HEK293 (cell line): ENCODE measurements around the gene GBX1.
A peak's percentile ranks its signal among the peaks of the same experiment; 100 is the strongest.

Source experiments
- EGR2 ChIP-seq: fragments of 450-650 bp; formaldehyde crosslinking; IDR thresholded peaks from 2 replicates; pipeline ENCODE4 v1.5.1; 2016; ENCODE audit warnings: low read depth, missing biosample characterization, missing genetic modification characterization
- HOXD13 ChIP-seq: sonication (generic); formaldehyde crosslinking; IDR thresholded peaks from 2 replicates; pipeline ENCODE4 v1.8.0; 2022; ENCODE audit warnings: missing genetic modification reagents, borderline replicate concordance
- IKZF3 ChIP-seq: fragments of 450-650 bp; IDR thresholded peaks from 2 replicates; pipeline ENCODE4 v1.5.0; 2018; ENCODE audit warnings: missing biosample characterization, mild to moderate bottlenecking, missing genetic modification characterization, moderate library complexity
- KLF16 ChIP-seq: fragments of 450-650 bp; formaldehyde crosslinking; IDR thresholded peaks from 2 replicates; pipeline ENCODE4 v1.5.1; 2017; ENCODE audit warnings: missing biosample characterization, missing genetic modification characterization
- OSR2 ChIP-seq: fragments of 450-650 bp; formaldehyde crosslinking; IDR thresholded peaks from 2 replicates; pipeline ENCODE4 v1.5.1; 2016; ENCODE audit warnings: missing biosample characterization, missing genetic modification characterization
- PRDM10 ChIP-seq: fragments of 450-650 bp; formaldehyde crosslinking; IDR thresholded peaks from 2 replicates; pipeline ENCODE4 v1.5.1; 2016; ENCODE audit warnings: missing biosample characterization, missing genetic modification characterization
- SCRT2 ChIP-seq: fragments of 450-650 bp; formaldehyde crosslinking; IDR thresholded peaks from 2 replicates; pipeline ENCODE4 v1.5.1; 2016; ENCODE audit warnings: missing biosample characterization, missing genetic modification characterization
- TRIM28 ChIP-seq: IDR thresholded peaks from 2 replicates; pipeline ENCODE4 v1.6.1; 2011; ENCODE audit warnings: low read length, control low read depth, borderline replicate concordance
- YY1 ChIP-seq: fragments of 450-650 bp; formaldehyde crosslinking; IDR thresholded peaks from 2 replicates; pipeline ENCODE4 v1.5.1; 2018; ENCODE audit warnings: missing biosample characterization, missing genetic modification characterization
- ZBTB10 ChIP-seq: fragments of 450-650 bp; formaldehyde crosslinking; IDR thresholded peaks from 2 replicates; pipeline ENCODE4 v1.5.1; 2016; ENCODE audit warnings: missing biosample characterization, missing genetic modification characterization
- ZBTB8A ChIP-seq: fragments of 450-650 bp; formaldehyde crosslinking; IDR thresholded peaks from 2 replicates; pipeline ENCODE4 v1.5.1; 2016; ENCODE audit warnings: missing biosample characterization, missing genetic modification characterization
- ZFP37 ChIP-seq: fragments of 450-650 bp; formaldehyde crosslinking; IDR thresholded peaks from 2 replicates; pipeline ENCODE4 v1.5.1; 2016; ENCODE audit warnings: missing biosample characterization, missing genetic modification characterization
- ZNF114 ChIP-seq: fragments of 450-650 bp; formaldehyde crosslinking; IDR thresholded peaks from 2 replicates; pipeline ENCODE4 v1.5.0; 2017; ENCODE audit warnings: missing biosample characterization, missing genetic modification characterization
- ZNF16 ChIP-seq: fragments of 450-650 bp; formaldehyde crosslinking; IDR thresholded peaks from 2 replicates; pipeline ENCODE4 v1.5.1; 2016; ENCODE audit warnings: low read depth, missing biosample characterization, missing genetic modification characterization
- ZNF2 ChIP-seq: fragments of 450-650 bp; formaldehyde crosslinking; IDR thresholded peaks from 2 replicates; pipeline ENCODE4 v1.5.1; 2016; ENCODE audit warnings: missing biosample characterization, missing genetic modification characterization
- ZNF211 ChIP-seq: fragments of 450-650 bp; formaldehyde crosslinking; IDR thresholded peaks from 2 replicates; pipeline ENCODE4 v1.5.1; 2016; ENCODE audit warnings: low read depth, missing biosample characterization, missing genetic modification characterization
- ZNF23 ChIP-seq: fragments of 450-650 bp; formaldehyde crosslinking; IDR thresholded peaks from 2 replicates; pipeline ENCODE4 v1.5.1; 2016; ENCODE audit warnings: missing biosample characterization, missing genetic modification characterization, borderline replicate concordance
- ZNF324 ChIP-seq: fragments of 450-650 bp; formaldehyde crosslinking; IDR thresholded peaks from 2 replicates; pipeline ENCODE4 v1.5.1; 2016; ENCODE audit warnings: missing biosample characterization, missing genetic modification characterization
- ZNF366 ChIP-seq: fragments of 450-650 bp; formaldehyde crosslinking; conservative IDR thresholded peaks from 2 replicates; pipeline ENCODE4 v1.5.1; 2016; ENCODE audit warnings: missing biosample characterization, missing genetic modification characterization
- ZNF501 ChIP-seq: fragments of 450-650 bp; formaldehyde crosslinking; IDR thresholded peaks from 2 replicates; pipeline ENCODE4 v1.5.1; 2016; ENCODE audit warnings: missing biosample characterization, missing genetic modification characterization
- ZNF514 ChIP-seq: fragments of 450-650 bp; formaldehyde crosslinking; IDR thresholded peaks from 2 replicates; pipeline ENCODE4 v1.5.1; 2016; ENCODE audit warnings: missing biosample characterization, missing genetic modification characterization
- ZNF548 ChIP-seq: fragments of 450-650 bp; formaldehyde crosslinking; IDR thresholded peaks from 2 replicates; pipeline ENCODE4 v1.5.1; 2016; ENCODE audit warnings: missing biosample characterization, missing genetic modification characterization
- ZNF629 ChIP-seq: fragments of 450-650 bp; formaldehyde crosslinking; IDR thresholded peaks from 2 replicates; pipeline ENCODE4 v1.5.1; 2017; ENCODE audit warnings: missing biosample characterization, missing genetic modification characterization
- ZNF639 ChIP-seq: fragments of 450-650 bp; formaldehyde crosslinking; IDR thresholded peaks from 2 replicates; pipeline ENCODE4 v1.5.1; 2016; ENCODE audit warnings: missing biosample characterization, missing genetic modification characterization
- ZNF645 ChIP-seq: fragments of 450-650 bp; formaldehyde crosslinking; IDR thresholded peaks from 2 replicates; pipeline ENCODE4; 2016; ENCODE audit warnings: missing biosample characterization, missing genetic modification characterization
- ZNF76 ChIP-seq: fragments of 450-650 bp; formaldehyde crosslinking; IDR thresholded peaks from 2 replicates; pipeline ENCODE4; 2016; ENCODE audit warnings: low read depth, missing biosample characterization, missing genetic modification characterization, borderline replicate concordance

The GBX1 gene

GRCh38 chr7:151113344-151114150 lies 53.9 kb downstream of the GBX1 start (continued):
- TF ChIP-seq ZBTB8A (tag by site-specific recombination) (no peak), ZNF2 (tag by site-specific recombination) (no peak), TRIM28 (peak; percentile 77; the same call in 1 of the 2 replicates), HOXD13 (CRISPR knock-in tag) (no peak), OSR2 (no peak), ZNF629 (tag by site-specific recombination) (no peak), ZNF324 (tag by site-specific recombination) (no peak), ZNF114 (tag by site-specific recombination) (no peak), ZBTB10 (tag by site-specific recombination) (no peak), SCRT2 (tag by site-specific recombination) (no peak), KLF16 (tag by site-specific recombination) (no peak), IKZF3 (peak; percentile 66; the same call in 1 of the 2 replicates), ZNF366 (no peak), ZNF23 (no peak), EGR2 (tag by site-specific recombination) (0 out of 2 replicates have a peak, but pooled peaks have one; percentile 30), ZNF639 (no peak), ZNF211 (no peak), PRDM10 (peak; percentile 90), ZFP37 (tag by site-specific recombination) (no peak), ZNF514 (tag by site-specific recombination) (no peak), ZNF16 (tag by site-specific recombination) (no peak), ZNF548 (tag by site-specific recombination) (no peak), ZNF501 (no peak), ZNF645 (tag by site-specific recombination) (no peak), ZNF76 (tag by site-specific recombination) (0 out of 2 replicates have a peak, but pooled peaks have one; percentile 24), YY1 (tag by site-specific recombination) (no peak)
